Astrocyte of the spinal cord (primary cell): ENCODE measurements around the gene PCDH8.

Experiments used
- DNase-seq: peaks from one replicate; pipeline ENCODE4 v3.0.0; 2011; ENCODE audit warnings: low read depth, low spot score
- H3K4me3 ChIP-seq: 2 replicates; pipeline ENCODE4 v1.5.1; 2011; ENCODE audit warnings: low read depth, mild to moderate bottlenecking, low read length, moderate library complexity
- in situ Hi-C: cut with HindIII; loops from 2 replicates; pipeline ENCODE4 v1.10.0; 2017; ENCODE audit warnings: low sequenced_read_pairs
- TF ChIP-seq, protein P1 (sequence below): IDR thresholded peaks from 2 replicates; pipeline ENCODE4 v1.5.1; 2012; ENCODE audit warnings: low read depth, mild to moderate bottlenecking, low read length, inconsistent platforms

PCDH8 gene

DNA sequence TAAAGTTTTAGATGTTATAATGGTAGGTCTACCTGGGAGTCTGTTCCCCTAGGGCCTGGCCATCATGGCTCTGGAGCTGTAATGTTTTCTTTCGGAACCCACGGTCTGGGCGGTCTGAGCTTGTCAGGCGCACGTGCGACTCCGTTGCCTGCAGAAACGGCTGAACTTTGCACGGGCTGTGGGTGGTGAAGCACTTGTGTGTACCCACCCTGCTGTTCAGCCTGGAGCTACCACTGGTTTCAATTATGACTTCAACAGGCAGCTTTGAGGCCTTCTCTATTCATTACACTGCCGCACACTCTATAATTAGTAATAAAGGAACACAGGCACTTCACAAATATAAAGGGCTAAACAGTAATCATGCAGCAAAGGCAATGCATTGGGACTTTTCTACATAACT is 6.0 kb downstream of the PCDH8 start:
- in situ Hi-C loops: no loop called here
- DNase-seq: no peak
- TF ChIP-seq, protein P1, sequence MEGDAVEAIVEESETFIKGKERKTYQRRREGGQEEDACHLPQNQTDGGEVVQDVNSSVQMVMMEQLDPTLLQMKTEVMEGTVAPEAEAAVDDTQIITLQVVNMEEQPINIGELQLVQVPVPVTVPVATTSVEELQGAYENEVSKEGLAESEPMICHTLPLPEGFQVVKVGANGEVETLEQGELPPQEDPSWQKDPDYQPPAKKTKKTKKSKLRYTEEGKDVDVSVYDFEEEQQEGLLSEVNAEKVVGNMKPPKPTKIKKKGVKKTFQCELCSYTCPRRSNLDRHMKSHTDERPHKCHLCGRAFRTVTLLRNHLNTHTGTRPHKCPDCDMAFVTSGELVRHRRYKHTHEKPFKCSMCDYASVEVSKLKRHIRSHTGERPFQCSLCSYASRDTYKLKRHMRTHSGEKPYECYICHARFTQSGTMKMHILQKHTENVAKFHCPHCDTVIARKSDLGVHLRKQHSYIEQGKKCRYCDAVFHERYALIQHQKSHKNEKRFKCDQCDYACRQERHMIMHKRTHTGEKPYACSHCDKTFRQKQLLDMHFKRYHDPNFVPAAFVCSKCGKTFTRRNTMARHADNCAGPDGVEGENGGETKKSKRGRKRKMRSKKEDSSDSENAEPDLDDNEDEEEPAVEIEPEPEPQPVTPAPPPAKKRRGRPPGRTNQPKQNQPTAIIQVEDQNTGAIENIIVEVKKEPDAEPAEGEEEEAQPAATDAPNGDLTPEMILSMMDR: no peak
- no peak overlapping the region for H3K4me3 ChIP-seq

DNA sequence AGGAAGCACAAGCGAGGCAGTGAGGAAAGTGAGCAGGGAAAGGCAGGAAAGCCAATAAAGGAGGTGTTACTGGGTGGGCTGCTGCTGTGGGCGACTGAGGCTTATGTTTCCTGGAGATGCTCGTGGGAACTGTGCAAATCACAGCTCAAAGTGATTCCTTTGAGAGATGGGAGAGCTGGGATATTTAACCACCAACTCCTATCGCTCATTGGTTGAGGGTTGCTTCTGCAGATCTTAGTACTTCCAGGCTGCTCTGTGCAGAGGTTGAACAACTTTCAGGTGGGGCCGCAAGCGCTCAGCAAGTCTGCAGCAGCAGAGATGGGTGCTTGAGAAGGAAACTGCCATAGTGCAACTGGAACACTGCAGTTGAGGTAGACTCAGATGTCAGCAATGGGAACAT is 8.4 kb downstream of the PCDH8 start:
- TF ChIP-seq, protein P1: no peak
- in situ Hi-C loops: no loop called here
- H3K4me3 ChIP-seq: no peak overlapping the region
- DNase-seq: no peak

DNA sequence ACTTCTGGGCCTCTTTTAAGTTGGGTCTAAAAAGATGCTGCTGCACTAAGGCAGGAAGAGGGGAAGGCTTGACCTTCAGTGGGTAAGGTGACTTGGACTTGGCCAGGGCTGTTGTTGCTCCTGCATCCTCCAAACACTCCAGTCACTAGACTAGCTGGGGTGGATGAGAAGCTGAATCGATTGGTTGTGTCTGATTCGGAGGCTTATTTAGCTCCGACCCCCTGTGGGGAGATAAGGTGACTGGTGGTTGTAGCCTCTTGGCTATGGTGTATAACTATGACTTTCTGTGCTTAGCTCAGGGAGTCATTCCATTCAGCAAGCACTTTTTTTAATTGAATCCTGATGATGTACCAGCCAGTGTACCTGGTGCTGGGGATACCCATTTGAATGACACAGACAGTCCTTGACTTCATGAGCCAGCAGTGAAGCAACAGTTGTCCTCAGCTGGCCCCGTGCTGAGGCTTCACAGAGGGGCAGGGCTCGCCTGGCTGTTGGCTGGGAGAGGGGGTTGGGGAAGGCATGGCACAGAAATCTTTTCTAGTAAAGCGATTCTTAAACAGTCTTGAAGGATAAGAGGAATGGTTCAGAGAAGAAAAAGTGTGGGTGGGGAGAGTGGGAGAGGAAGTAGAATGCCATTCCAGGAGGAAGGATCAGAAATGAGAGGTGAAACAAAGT is 9.9 kb downstream of the PCDH8 start:
- TF ChIP-seq, protein P1: no peak
- in situ Hi-C loops: no loop called here

DNA sequence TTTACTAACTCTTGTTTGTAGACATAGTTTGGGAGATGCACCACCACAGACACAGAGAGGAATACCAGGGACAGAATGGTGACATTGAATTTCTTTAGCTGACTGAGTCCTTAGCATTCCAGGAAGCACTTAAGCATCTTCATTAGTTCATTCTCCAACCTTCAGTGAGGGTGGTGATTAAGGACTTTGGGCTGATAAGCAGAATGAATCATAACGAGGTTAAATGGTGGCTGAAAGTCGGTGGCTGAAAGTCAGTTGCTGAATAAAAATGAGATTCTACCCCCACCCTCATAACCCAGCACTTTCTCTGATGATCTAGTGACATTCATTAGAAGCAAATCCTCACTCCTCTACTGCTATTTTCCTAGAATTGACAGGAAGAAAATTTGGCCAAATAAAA is 10.6 kb downstream of the PCDH8 start:
- H3K4me3 ChIP-seq: no peak overlapping the region
- in situ Hi-C loops: no loop called here
- no peak for DNase-seq
- TF ChIP-seq, protein P1: no peak

More for the DNA sequence above, 9.9 kb downstream of the PCDH8 start:
- DNase-seq: no peak
- no peak overlapping the region for H3K4me3 ChIP-seq

DNA sequence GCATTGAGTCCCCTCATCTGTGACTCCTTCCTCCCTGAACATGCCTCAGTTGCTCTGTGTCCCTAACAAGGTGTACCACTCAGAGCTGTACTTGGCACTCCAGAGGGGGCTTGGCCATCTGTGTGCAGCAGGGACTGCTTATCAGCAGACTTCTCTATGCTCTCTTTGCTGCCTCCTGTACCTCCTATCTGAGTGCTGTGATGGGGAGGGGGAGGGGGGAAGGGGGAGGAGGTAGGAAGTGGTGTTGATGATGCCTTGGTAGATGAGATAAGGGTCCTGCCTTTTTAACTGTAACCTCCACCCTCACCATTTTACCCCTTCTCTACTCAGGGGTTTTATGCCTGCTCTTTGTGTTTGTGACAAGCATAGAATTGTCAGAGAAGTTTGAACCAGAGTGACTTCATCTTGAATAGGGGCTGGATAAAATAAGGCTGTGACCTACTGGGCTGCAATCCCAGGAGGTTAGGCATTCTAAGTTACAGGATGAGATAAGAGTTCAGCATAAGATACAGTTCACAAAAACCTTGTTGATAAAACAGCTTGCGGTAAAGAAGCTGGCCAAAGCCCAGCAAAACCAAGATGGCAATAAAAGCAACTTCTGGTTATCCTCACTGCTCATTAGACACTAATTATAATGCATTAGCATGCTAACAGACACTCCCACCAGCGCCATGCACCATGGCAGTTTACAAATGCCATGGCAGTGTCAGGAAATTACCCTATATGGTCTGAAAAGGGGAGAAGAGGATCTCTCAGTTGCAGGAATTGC is 13.2 kb downstream of the PCDH8 start:
- TF ChIP-seq, protein P1: no peak
- in situ Hi-C loops: no loop called here
- no peak for DNase-seq
- no peak overlapping the region for H3K4me3 ChIP-seq

DNA sequence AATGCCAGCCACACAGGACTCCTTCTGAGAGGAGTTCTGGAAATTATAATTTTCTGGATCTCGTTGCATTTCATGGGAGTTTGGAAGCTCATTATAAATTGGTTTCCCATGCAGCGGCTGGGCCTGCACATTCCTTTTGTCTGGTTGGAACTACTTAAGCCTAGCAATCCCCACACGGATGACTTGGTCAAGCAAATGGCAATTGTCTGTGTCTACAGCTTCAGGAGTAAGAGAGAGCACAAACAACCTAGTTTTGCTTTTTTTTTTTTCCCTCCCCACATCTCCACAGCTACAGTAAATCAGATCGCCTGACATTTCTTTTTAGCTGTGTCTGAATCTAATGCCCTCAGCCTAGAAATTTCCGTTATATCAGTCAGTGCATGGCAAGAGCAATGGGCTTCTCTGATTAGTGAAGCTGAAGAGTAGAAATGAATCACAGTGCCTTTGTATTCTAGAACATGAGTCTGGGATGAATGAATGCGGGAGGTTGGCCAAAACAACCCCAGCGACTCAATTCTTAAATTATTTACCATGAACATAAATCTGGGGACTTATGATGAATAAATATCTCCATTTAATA is 15.1 kb downstream of the PCDH8 start:
- in situ Hi-C loops: no loop called here
- no peak for DNase-seq
- no peak overlapping the region for H3K4me3 ChIP-seq
- TF ChIP-seq, protein P1: no peak
